Mammary microvascular endothelial cell (primary cell): ENCODE results near the gene DNAH7. TPM values are rescaled to one million over a fixed set of nuclear protein-coding genes. Genes with fewer than 3 reads are reported as not detected.

ENCODE experiments used
- total RNA-seq: library from RNA; depleted of rRNA; stranded (reverse); fragments of >200 nt; gene quantifications from 2 replicates; pipeline ENCODE4 v1.2.3, GENCODE V29; 2015

Gene DNAH7
- 0.49 TPM in 1 of 2 replicates, not detected in the other for total RNA-seq

GRCh38 chr2:196068271-196069209 is at the start of gene DNAH7:
Gene DNAH7 (minus strand): TSS chr2:196068837. CDS start chr2:196068711, 126 bp downstream.

Other genes with a start within 250 kb of the DNAH7 start
- 8.1 and 8.5 TPM in 2 replicates for gene STK17B, start 102.7 kb upstream of the DNAH7 start, total RNA-seq